GM19438 (cell line): ENCODE results near the gene ZNF101.
A peak's percentile ranks its signal among the peaks of the same experiment; 100 is the strongest.
"Not testable (repeated sequence)": the region's sequence is repeated elsewhere in the genome, so short reads cannot be mapped to it uniquely, and the experiment has no call there.

Experiments used
- ATAC-seq: cut with Tn5 transposase; IDR thresholded peaks from one replicate; pipeline ENCODE4 v1.9.1; 2021; ENCODE audit warnings: low read depth; ENCODE audit not compliant: unreplicated experiment

ZNF101 gene

DNA sequence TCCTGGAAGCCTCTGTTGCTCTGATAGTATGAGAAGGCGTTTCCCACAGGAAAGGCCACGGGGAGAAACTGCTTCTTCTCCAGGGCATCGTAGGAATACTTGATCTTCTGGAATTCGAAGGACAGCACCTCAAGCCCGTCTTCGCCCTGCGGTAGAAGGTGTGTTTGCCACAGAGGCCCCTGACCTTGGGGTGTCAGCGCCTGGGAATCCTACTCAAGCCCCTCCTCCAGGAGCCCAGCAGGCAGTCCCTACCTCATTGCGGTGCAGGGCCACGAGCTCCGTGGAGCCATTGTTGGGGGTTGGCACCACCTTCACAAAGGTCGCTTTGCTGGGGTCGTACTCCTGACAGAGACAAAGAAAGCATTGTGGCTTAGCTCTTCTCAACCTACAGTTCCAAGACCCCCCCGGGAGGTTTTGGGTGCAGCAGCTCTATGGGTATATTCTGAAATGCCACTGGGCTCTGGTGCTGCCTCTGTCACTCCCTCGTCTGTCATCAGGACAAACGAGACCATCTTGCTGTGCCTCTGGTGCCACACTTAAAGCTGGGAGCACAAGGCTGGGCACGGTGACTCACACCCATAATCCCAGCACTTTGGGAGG is 8.9 kb upstream of the ZNF101 start:
- no peak for ATAC-seq

DNA sequence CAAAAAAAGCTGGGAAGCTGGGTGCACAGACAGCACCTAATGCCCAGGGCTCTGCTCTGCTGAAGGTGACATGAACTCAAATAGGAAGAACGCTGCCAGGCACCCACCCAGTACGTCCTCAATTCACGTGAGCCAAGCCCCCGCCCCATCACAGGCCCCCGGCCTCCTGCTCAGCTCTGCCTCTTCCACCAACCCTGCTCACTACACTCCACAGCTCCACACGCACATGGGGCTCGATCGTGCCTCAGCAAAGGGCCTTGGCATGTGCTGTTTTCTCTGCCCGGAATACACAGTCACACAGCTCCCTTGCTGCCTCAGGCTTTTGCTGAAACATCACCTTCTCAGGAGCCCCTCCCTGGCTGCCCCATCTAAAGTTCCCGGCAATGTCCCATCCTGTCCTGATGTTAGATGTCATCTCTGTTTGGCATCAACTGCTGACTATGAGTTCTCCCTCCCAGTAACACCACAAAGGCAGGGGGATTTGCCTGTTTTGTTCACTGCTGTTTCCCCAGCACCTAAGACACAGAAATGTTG is 7.4 kb upstream of the ZNF101 start:
- no peak for ATAC-seq

GRCh38 chr19:19661675-19662251 is 6.9 kb upstream of the ZNF101 start:
- ATAC-seq = peak; percentile 38

- no peak for ATAC-seq
Observed at GRCh38 chr19:19662344-19662743, 6.3 kb upstream of the ZNF101 start.

GRCh38 chr19:19662871-19663255 is 5.8 kb upstream of the ZNF101 start:
- ATAC-seq = no peak

DNA sequence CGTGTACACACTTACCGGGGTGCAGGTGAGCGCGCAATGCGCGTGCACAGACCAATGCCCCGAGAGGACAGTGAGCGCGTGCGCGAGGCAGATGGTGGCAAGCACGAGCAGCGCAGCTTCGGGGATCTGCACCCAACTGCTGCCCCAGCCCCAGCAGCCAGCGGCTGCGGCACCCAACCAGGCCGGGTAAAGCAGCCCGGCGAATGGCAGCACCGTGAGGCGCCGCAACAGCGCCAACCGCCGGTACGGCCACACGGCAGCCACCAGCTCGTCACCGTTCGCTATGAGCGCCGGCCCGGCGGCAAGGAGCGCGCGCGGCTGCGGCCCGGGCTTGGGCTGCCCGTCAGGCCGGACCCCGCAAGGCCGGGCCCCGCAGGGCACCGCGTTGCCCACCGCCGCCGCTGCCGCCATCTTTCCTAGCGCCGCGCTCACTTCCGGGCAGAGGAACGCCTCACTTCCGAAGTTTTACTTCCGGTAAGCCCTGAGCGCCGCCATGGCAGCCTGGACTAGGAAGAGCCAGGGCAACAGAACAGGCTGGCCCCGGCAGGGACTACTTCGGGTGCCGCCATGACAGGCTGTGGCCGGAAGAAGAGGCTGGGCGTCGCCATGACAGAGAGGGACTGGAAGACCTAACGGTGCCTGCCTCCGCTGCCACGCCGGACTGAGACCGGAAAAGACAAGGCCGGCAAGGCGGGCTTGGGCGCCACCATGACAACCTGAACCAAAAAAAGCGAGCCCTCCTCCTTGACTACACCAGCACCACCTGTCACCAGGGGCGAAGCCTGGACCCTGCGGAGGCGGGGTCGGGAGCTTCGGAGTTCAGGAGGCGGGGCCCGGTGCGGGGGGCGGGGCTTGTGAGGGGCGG is 5.2 kb upstream of the ZNF101 start, which contains the start of gene ATP13A1:
TSS of gene ATP13A1 (minus strand) at position 421 of the 865 bp plus-strand sequence. CDS start at position 411, 10 bp downstream.
- ATAC-seq = peak; percentile 52

- not testable (repeated sequence) for ATAC-seq
Observed at GRCh38 chr19:19665420-19665948, 3.2 kb upstream of the ZNF101 start.

GRCh38 chr19:19670070-19670551 is 1.5 kb downstream of the ZNF101 start:
- no peak for ATAC-seq

GRCh38 chr19:19672816-19673215 is 4.2 kb downstream of the ZNF101 start:
- ATAC-seq = no peak

DNA sequence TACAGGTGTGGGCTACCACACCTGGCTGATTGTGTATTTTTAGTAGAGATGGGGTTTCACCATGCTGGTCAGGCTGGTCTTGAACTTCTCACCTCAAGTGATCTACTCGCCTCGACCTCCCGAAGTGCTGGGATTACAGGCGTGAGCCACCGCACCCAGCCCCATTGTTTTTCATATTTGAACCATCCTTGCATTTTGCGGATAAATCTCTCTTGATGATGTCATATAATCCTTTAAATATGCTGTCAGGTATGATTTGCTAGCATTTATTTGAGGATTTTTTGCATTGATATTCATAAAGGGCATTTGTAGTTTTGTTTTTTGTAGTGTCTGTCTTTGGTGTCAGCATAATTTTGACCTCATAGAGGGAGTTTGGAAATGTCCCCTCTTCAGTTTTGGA is 5.7 kb downstream of the ZNF101 start:
- no peak for ATAC-seq

DNA sequence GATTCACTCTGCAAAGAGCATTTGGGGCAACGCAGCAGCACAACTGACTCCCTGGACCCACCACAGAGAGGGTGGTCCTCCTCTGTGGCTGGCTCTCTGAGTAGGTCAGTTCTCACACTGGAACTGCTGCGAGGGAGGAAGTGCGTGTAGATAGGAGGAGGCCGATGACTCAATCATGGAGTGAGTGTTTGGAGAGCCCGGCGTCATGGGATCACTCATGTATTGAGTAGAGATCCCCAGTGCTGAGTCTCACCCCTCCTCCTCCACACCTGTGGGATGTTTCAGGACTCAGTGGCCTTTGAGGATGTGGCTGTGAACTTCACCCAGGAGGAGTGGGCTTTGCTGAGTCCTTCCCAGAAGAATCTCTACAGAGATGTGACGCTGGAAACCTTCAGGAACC is 8.9 kb downstream of the ZNF101 start:
- no peak for ATAC-seq

DNA sequence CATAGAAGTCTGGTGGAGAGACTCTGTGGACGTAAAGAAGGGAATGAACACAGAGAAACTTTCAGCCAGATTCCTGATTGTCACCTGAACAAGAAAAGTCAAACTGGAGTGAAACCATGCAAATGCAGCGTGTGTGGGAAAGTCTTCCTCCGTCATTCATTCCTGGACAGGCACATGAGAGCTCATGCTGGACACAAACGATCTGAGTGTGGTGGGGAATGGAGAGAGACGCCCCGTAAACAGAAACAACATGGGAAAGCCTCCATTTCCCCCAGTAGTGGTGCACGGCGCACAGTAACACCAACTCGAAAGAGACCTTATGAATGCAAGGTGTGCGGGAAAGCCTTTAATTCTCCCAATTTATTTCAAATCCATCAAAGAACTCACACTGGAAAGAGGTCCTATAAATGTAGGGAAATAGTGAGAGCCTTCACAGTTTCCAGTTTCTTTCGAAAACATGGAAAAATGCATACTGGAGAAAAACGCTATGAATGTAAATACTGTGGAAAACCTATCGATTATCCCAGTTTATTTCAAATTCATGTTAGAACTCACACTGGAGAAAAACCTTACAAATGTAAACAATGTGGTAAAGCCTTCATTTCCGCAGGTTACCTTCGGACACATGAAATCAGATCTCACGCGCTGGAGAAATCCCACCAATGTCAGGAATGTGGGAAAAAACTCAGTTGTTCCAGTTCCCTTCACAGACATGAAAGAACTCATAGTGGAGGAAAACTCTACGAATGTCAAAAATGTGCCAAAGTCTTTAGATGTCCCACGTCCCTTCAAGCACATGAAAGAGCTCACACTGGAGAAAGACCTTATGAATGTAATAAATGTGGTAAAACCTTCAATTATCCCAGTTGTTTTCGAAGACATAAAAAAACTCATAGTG is 10.8 kb downstream of the ZNF101 start:
- no peak for ATAC-seq

DNA sequence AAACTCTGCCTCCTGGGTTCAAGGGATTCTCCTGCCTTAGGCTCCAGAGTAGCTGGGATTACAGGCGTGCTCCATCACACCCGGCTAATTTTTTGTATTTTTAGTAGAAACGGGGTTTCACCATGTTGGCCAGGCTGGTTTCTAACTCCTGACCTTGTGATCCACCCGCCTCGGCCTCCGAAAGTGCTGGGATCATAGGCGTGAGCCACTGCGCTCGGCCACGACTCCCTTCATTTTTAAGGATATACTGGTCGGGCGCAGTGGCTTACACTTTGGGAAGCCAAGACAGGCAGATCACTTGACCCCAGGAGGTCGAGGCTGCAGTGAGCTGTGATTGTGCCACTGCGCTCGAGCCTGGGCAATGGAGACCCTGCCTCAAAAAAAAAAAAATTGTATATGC is 17.5 kb downstream of the ZNF101 start:
- not testable (repeated sequence) for ATAC-seq

DNA sequence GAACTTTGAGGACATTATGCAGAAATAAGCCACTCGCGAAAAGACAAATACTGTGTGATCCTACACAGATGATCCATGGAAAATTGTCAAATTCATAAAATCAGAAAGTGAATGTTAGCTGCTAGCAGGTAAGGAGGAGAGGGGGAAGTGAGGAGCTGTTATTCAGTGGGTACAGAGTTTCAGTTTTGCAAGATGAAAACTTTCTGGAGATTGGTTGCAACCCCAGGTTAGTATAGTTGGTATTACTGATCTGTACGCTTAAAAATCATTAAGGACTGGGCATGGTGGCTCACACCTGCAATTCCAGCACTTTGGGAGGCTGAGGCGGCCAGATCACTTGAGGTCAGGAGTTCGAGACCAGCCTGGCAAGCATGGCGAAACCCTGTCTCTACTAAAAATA is 17.9 kb downstream of the ZNF101 start:
- ATAC-seq = no peak

DNA sequence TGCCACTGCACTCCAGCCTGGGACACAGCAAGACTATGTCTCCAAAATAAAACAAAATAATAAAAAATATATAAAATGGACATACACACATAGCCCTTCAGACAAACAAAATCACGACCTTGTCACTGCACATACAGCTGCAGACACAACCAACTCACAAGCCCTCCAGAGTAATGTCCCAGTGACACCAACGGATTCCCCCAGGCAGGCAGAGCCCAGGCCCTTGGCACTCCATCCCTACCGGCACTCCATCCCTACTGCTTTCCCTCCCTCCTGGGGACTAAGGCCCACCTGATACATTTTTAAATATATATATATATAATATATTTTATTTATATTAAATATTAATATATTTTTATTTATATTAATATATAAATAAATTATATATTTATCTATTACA is 18.5 kb downstream of the ZNF101 start:
- no peak for ATAC-seq

- not testable (repeated sequence) for ATAC-seq
Observed at GRCh38 chr19:19689023-19689422, 20.4 kb downstream of the ZNF101 start.

GRCh38 chr19:19691683-19692082 is 23.0 kb downstream of the ZNF101 start:
- ATAC-seq = no peak

- no peak for ATAC-seq
Observed at GRCh38 chr19:19696386-19696785, 27.7 kb downstream of the ZNF101 start.

DNA sequence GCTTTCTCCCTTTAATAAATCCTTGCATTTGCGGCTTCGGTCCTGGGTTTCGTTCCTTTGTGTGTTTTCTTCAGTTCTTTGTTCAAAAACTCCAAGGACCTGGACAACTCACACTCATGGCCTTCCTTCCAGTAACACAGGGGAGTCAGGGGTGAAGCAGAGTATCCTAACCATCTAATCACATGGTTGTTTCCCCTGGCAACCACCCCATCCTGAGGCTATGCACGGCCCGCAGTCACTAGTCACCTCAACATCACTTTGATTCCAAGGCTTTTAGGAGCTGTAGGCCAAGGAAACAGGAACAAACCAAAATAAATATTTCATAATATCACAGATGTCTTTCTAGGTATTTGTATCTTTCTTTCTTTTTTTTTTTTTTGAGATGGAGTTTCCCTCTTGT is 28.9 kb downstream of the ZNF101 start:
- ATAC-seq = no peak

- ATAC-seq = not testable (repeated sequence)
Observed at GRCh38 chr19:19700493-19700892, 31.9 kb downstream of the ZNF101 start.
